HEK293 (cell line): ENCODE data around the gene CLIP4.

ENCODE experiments used
- CTCF ChIA-PET: fragments of 350-600 bp; formaldehyde crosslinking; extraction: SDS; loops from one replicate; lab custom pipeline; 2021; ENCODE audit warnings: antibody characterized with exemption; lab: Yijun Ruan, JAX
- POLR2A ChIA-PET: fragments of 300-600 bp; formaldehyde crosslinking; extraction: SDS; loops from one replicate; lab custom pipeline; 2020; ENCODE audit warnings: antibody characterized with exemption, inconsistent platforms; lab: Yijun Ruan, JAX
- H3K27ac ChIP-seq: fragments of 200-500 bp; sonication (Bioruptor generic); 2 replicates; pipeline ENCODE4 v1.5.1; 2014; ENCODE audit warnings: low read depth, low read length, control low read depth, inconsistent platforms; ENCODE audit errors: extremely low read depth
- H3K36me3 ChIP-seq, 2 experiments: fragments of 200-500 bp in 1 of 2; sonication (Bioruptor generic) in 1 of 2; 1 replicate in 1 of 2; 2 replicates in 1 of 2; pipeline ENCODE4 v1.5.1; 2014 to 2017; ENCODE audit warnings: inconsistent platforms in 2 of 2, low read length in 2 of 2; ENCODE audit not compliant: control insufficient read depth in 2 of 2, insufficient read depth in 1 of 2
- H3K4me1 ChIP-seq: fragments of 200-500 bp; sonication (Bioruptor generic); 2 replicates; pipeline ENCODE4 v1.5.1; 2014; ENCODE audit warnings: mild to moderate bottlenecking, low read length, inconsistent platforms; ENCODE audit not compliant: control insufficient read depth, insufficient read depth
- H3K4me3 ChIP-seq: 2 replicates; pipeline ENCODE4 v1.5.1; 2011; ENCODE audit warnings: low read depth, mild to moderate bottlenecking, control low read depth, low read length, moderate library complexity
- H3K9me3 ChIP-seq: fragments of 200-500 bp; sonication (Bioruptor generic); 2 replicates; pipeline ENCODE4 v1.5.1; 2014; ENCODE audit warnings: low read depth, low read length, inconsistent platforms; ENCODE audit not compliant: control insufficient read depth, insufficient read depth
- AEBP2 ChIP-seq: fragments of 450-650 bp; formaldehyde crosslinking; IDR thresholded peaks from 2 replicates; pipeline ENCODE4 v1.5.1; 2016; ENCODE audit warnings: missing biosample characterization, missing genetic modification characterization, borderline replicate concordance
- GLI2 ChIP-seq: fragments of 450-650 bp; formaldehyde crosslinking; IDR thresholded peaks from 2 replicates; pipeline ENCODE4; 2017; ENCODE audit warnings: missing biosample characterization, missing genetic modification characterization, low read depth, borderline replicate concordance
- KLF1 ChIP-seq: fragments of 450-650 bp; formaldehyde crosslinking; IDR thresholded peaks from 2 replicates; pipeline ENCODE4 v1.5.1; 2016; ENCODE audit warnings: missing biosample characterization, missing genetic modification characterization
- TCF7L2 ChIP-seq: IDR thresholded peaks from 2 replicates; pipeline ENCODE4 v1.6.1; 2011; ENCODE audit warnings: low read depth, mild to moderate bottlenecking, inconsistent platforms, low read length, moderate library complexity, borderline replicate concordance
- ZNF112 ChIP-seq: fragments of 450-650 bp; formaldehyde crosslinking; IDR thresholded peaks from 2 replicates; pipeline ENCODE4 v1.5.0; 2017; ENCODE audit warnings: missing biosample characterization, missing genetic modification characterization
- ZNF175 ChIP-seq: fragments of 450-650 bp; formaldehyde crosslinking; IDR thresholded peaks from 2 replicates; pipeline ENCODE4 v1.5.1; 2016; ENCODE audit warnings: missing biosample characterization, missing genetic modification characterization
- ZNF19 ChIP-seq: fragments of 450-650 bp; formaldehyde crosslinking; IDR thresholded peaks from 2 replicates; pipeline ENCODE4; 2016; ENCODE audit warnings: missing biosample characterization, missing genetic modification characterization, low read depth
- ZNF214 ChIP-seq: fragments of 450-650 bp; formaldehyde crosslinking; IDR thresholded peaks from 2 replicates; pipeline ENCODE4 v1.5.1; 2017; ENCODE audit warnings: missing biosample characterization, mild to moderate bottlenecking, missing genetic modification characterization, borderline replicate concordance
- ZNF324 ChIP-seq: fragments of 450-650 bp; formaldehyde crosslinking; IDR thresholded peaks from 2 replicates; pipeline ENCODE4 v1.5.1; 2016; ENCODE audit warnings: missing biosample characterization, missing genetic modification characterization
- ZNF366 ChIP-seq: fragments of 450-650 bp; formaldehyde crosslinking; conservative IDR thresholded peaks from 2 replicates; pipeline ENCODE4 v1.5.1; 2016; ENCODE audit warnings: missing biosample characterization, missing genetic modification characterization
- ZNF449 ChIP-seq: fragments of 450-650 bp; formaldehyde crosslinking; IDR thresholded peaks from 2 replicates; pipeline ENCODE4 v1.5.1; 2017; ENCODE audit warnings: missing biosample characterization, mild to moderate bottlenecking, missing genetic modification characterization, moderate library complexity
- ZNF48 ChIP-seq: fragments of 450-650 bp; formaldehyde crosslinking; IDR thresholded peaks from 2 replicates; pipeline ENCODE4 v1.5.1; 2016; ENCODE audit warnings: missing biosample characterization, missing genetic modification characterization
- ZNF501 ChIP-seq: fragments of 450-650 bp; formaldehyde crosslinking; IDR thresholded peaks from 2 replicates; pipeline ENCODE4 v1.5.1; 2016; ENCODE audit warnings: missing biosample characterization, missing genetic modification characterization
- ZNF677 ChIP-seq: fragments of 450-650 bp; IDR thresholded peaks from 2 replicates; pipeline ENCODE4 v1.5.0; 2018; ENCODE audit warnings: missing biosample characterization, mild to moderate bottlenecking, missing genetic modification characterization, moderate library complexity
- TF ChIP-seq, protein P1 (sequence below): fragments of 450-650 bp; formaldehyde crosslinking; IDR thresholded peaks from 2 replicates; pipeline ENCODE4 v1.5.1; 2016; ENCODE audit warnings: missing biosample characterization, missing genetic modification characterization
- TF ChIP-seq, protein P2 (sequence below): fragments of 450-650 bp; formaldehyde crosslinking; IDR thresholded peaks from 2 replicates; pipeline ENCODE4 v1.5.1; 2016; ENCODE audit warnings: missing biosample characterization, missing genetic modification characterization
- TF ChIP-seq, protein P3 (sequence below): fragments of 450-650 bp; formaldehyde crosslinking; IDR thresholded peaks from 2 replicates; pipeline ENCODE4 v1.5.1; 2016; ENCODE audit warnings: missing biosample characterization, missing genetic modification characterization

CLIP4 gene

GRCh38 chr2:29154610-29155009, 39.4 kb downstream of the CLIP4 start:
- Histone ChIP-seq H3K27ac (no peak overlapping the region), H3K36me3 (peaks cover 7 to 52% of the 10 kb centered on the region in 2 experiments; a peak in 2 of 3 replicates), H3K9me3 (no peaks in the 10 kb centered on the region), H3K4me1 (no peaks in the 10 kb centered on the region), H3K4me3 (no peak overlapping the region)
- TF ChIP-seq AEBP2 (tag by site-specific recombination) (no peak), KLF1 (tag by site-specific recombination) (no peak), ZNF677 (tag by site-specific recombination) (no peak), GLI2 (tag by site-specific recombination) (no peak)
- ChIA-PET POLR2A (no interaction called here), CTCF (interaction anchor here (0.5 kb wide), 1 partner anchor 153 kb away, joined by 3 read pairs; no protein-coding TSS in a partner anchor)

DNA sequence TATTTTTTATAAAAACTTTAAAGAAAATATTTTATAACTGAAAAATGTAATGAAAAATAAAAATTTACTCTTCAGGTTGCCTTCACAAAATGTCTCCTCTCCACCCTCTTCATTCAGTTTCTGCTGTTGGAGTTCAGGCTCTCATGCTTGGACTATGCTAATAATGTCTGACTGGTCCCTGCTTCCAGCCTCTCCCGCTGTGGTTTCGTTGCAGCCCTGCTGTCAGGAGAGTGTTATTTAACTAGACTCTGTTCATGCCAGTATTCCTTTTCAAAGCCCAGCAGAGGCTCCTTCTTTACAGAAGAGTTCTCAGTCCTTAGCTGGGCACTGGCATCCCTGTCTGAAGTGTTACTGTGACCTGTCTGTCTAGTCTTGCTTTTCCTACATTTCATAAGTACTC, 40.4 kb downstream of the CLIP4 start:
- TF ChIP-seq ZNF112 (no peak), ZNF324 (no peak), ZNF449 (tag by site-specific recombination) (no peak), ZNF501 (tag by site-specific recombination) (no peak), ZNF214 (tag by site-specific recombination) (no peak), TCF7L2 (no peak), ZNF19 (tag by site-specific recombination) (no peak), ZNF366 (no peak), ZNF175 (tag by site-specific recombination) (no peak), ZNF48 (tag by site-specific recombination) (no peak)
- TF ChIP-seq, protein P1, sequence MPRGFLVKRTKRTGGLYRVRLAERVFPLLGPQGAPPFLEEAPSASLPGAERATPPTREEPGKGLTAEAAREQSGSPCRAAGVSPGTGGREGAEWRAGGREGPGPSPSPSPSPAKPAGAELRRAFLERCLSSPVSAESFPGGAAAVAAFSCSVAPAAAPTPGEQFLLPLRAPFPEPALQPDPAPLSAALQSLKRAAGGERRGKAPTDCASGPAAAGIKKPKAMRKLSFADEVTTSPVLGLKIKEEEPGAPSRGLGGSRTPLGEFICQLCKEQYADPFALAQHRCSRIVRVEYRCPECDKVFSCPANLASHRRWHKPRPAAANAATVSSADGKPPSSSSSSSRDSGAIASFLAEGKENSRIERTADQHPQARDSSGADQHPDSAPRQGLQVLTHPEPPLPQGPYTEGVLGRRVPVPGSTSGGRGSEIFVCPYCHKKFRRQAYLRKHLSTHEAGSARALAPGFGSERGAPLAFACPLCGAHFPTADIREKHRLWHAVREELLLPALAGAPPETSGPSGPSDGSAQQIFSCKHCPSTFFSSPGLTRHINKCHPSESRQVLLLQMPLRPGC (tag by site-specific recombination), result no peak
- TF ChIP-seq, protein P2, sequence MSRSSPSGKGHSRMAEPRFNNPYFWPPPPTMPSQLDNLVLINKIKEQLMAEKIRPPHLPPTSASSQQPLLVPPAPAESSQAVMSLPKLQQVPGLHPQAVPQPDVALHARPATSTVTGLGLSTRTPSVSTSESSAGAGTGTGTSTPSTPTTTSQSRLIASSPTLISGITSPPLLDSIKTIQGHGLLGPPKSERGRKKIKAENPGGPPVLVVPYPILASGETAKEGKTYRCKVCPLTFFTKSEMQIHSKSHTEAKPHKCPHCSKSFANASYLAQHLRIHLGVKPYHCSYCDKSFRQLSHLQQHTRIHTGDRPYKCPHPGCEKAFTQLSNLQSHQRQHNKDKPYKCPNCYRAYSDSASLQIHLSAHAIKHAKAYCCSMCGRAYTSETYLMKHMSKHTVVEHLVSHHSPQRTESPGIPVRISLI (tag by site-specific recombination), result no peak
- TF ChIP-seq, protein P3, sequence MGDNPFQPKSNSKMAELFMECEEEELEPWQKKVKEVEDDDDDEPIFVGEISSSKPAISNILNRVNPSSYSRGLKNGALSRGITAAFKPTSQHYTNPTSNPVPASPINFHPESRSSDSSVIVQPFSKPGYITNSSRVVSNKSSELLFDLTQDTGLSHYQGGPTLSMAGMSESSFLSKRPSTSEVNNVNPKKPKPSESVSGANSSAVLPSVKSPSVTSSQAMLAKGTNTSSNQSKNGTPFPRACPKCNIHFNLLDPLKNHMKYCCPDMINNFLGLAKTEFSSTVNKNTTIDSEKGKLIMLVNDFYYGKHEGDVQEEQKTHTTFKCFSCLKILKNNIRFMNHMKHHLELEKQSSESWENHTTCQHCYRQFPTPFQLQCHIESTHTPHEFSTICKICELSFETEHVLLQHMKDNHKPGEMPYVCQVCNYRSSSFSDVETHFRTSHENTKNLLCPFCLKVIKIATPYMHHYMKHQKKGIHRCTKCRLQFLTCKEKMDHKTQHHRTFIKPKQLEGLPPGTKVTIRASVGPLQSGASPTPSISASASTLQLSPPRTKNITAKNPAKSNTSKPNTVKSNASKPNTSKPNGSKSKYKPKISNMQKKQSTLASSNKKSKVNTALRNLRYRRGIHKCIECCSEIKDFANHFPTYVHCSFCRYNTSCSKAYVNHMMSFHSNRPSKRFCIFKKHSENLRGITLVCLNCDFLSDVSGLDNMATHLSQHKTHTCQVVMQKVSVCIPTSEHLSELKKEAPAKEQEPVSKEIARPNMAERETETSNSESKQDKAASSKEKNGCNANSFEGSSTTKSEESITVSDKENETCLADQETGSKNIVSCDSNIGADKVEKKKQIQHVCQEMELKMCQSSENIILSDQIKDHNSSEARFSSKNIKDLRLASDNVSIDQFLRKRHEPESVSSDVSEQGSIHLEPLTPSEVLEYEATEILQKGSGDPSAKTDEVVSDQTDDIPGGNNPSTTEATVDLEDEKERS (tag by site-specific recombination), result no peak
- CTCF ChIA-PET, result no interaction called here
- no peak overlapping the region for H3K27ac ChIP-seq
- POLR2A ChIA-PET, result no interaction called here
- H3K4me1 ChIP-seq, result no peaks in the 10 kb centered on the region
- no peaks in the 10 kb centered on the region for H3K9me3 ChIP-seq
- H3K4me3 ChIP-seq, result no peak overlapping the region
- peaks cover 7 to 61% of the 10 kb centered on the region in 2 experiments; a peak in 2 of 3 replicates for H3K36me3 ChIP-seq
